NCI-H187 treated with DMSO at 0.1 percent for 48 hours (cell line): ENCODE data around the gene NOSTRIN.

Experiments used
- DNase-seq: peaks from one replicate; lab custom pipeline; 2025; lab: John Stamatoyannopoulos, UW

NOSTRIN gene

GRCh38 chr2:168889635-168890005 lies 87.2 kb downstream of the NOSTRIN start:
- no peak for DNase-seq

- peak; percentile 61 for DNase-seq
Measured at GRCh38 chr2:168890006-168890782, 87.8 kb downstream of the NOSTRIN start, which contains the start of gene SPC25. Gene SPC25, minus strand, starts transcription at chr2:168890430. Its CDS starts 911 bp downstream, at chr2:168889519.

- DNase-seq, result no peak
Measured at GRCh38 chr2:168892327-168892726, 89.9 kb downstream of the NOSTRIN start.

- DNase-seq, result no peak
Measured at GRCh38 chr2:168894101-168894500, 91.7 kb downstream of the NOSTRIN start.

GRCh38 chr2:168894720-168895119 lies 92.3 kb downstream of the NOSTRIN start:
- DNase-seq, result no peak

GRCh38 chr2:168895771-168896170 lies 93.3 kb downstream of the NOSTRIN start:
- no peak for DNase-seq

- no peak for DNase-seq
Measured at GRCh38 chr2:168896783-168897182, 94.3 kb downstream of the NOSTRIN start.

- DNase-seq, result no peak
Measured at GRCh38 chr2:168897449-168897848, 95.0 kb downstream of the NOSTRIN start.

- no peak for DNase-seq
Measured at GRCh38 chr2:168901003-168901402, 98.6 kb downstream of the NOSTRIN start, which contains the start of gene G6PC2. Gene G6PC2, plus strand, starts transcription at chr2:168901291. Its CDS starts 41 bp downstream, at chr2:168901332.

- no peak for DNase-seq
Measured at GRCh38 chr2:168903888-168904287, 101.5 kb downstream of the NOSTRIN start.

GRCh38 chr2:168904358-168904757 lies 101.9 kb downstream of the NOSTRIN start:
- DNase-seq, result no peak

GRCh38 chr2:168907940-168908662 lies 105.7 kb downstream of the NOSTRIN start:
- DNase-seq, result no peak

- no peak for DNase-seq
Measured at GRCh38 chr2:168910330-168910729, 107.9 kb downstream of the NOSTRIN start.

GRCh38 chr2:168912466-168912865 lies 110.0 kb downstream of the NOSTRIN start:
- DNase-seq, result no peak

- no peak for DNase-seq
Measured at GRCh38 chr2:168912901-168913369, 110.5 kb downstream of the NOSTRIN start.

- DNase-seq, result no peak
Measured at GRCh38 chr2:168913495-168913894, 111.1 kb downstream of the NOSTRIN start.
